Uterus (tissue), 4 donors: ENCODE results near the gene ACOX2. TPM values are rescaled to one million over a fixed set of nuclear protein-coding genes. Genes with fewer than 3 reads are reported as not detected.

Experiments
- DNase-seq, 2 donors: peaks; one replicate each; pipeline ENCODE4 v3.0.0-alpha.2; 2019 to 2020
- H3K27ac ChIP-seq, 2 donors: fragments of 200-600 bp; sonication (generic); 1 replicate in 1 of 2; 2 replicates in 1 of 2; pipeline ENCODE4 v1.5.1; 2016 to 2018
- H3K27me3 ChIP-seq, 2 donors: fragments of 200-600 bp; sonication (generic); one replicate each; pipeline ENCODE4 v1.5.1; 2018 to 2019; ENCODE audit warnings: control low read depth in 1 of 2
- H3K36me3 ChIP-seq, 2 donors: fragments of 200-600 bp; sonication (generic); one replicate each; pipeline ENCODE4 v1.5.1; 2019; ENCODE audit warnings: control low read depth in 1 of 2
- H3K4me1 ChIP-seq, 2 donors: fragments of 200-600 bp; sonication (generic); one replicate each; pipeline ENCODE4 v1.5.1; 2018 to 2019; ENCODE audit warnings: control low read depth in 1 of 2
- H3K4me3 ChIP-seq, 2 donors: fragments of 200-600 bp; sonication (generic); 1 replicate in 1 of 2; 2 replicates in 1 of 2; pipeline ENCODE4 v1.5.1; 2018 to 2019; ENCODE audit warnings: mild to moderate bottlenecking in 1 of 2
- H3K9me3 ChIP-seq, 2 donors: fragments of 200-600 bp; sonication (generic); one replicate each; pipeline ENCODE4 v1.5.1; 2019; ENCODE audit warnings: control low read depth in 1 of 2
- CTCF ChIP-seq, 4 experiments: fragments of 200-600 bp in 2 of 4; fragments of 450-650 bp in 2 of 4; sonication (generic) in 2 of 4; IDR thresholded peaks; one replicate each; pipeline ENCODE4 v1.5.1; 2016 to 2019; ENCODE audit warnings: antibody characterized with exemption in 4 of 4, mild to moderate bottlenecking in 2 of 4, moderate library complexity in 1 of 4
- POLR2A ChIP-seq, 2 donors: fragments of 450-650 bp; IDR thresholded peaks; one replicate each; pipeline ENCODE4 v1.6.1; 2016; ENCODE audit warnings: antibody characterized with exemption in 2 of 2, mild to moderate bottlenecking in 1 of 2, moderate library complexity in 1 of 2
- intact Hi-C: fragments of 100-400 bp; cut with DNase I; formaldehyde crosslinking; loops from one replicate; pipeline ENCODE4 v1.15.1; 2023; ENCODE audit warnings: low total_unique reads
- total RNA-seq, 4 donors: library from RNA; depleted of rRNA in 3 of 4; stranded (reverse); fragments of >200 nt in 3 of 4; gene quantifications; one replicate each; pipeline versions ENCODE4 v1.1.0 to v1.2.4, GENCODE V29; 2014 to 2023
- donor health status: DM: yes; HTN: yes; CAD: no.

Gene ACOX2
- total RNA-seq, 4 donors from 2014 or later: 10.3 to 33.7 (median 23.6) TPM

DNA sequence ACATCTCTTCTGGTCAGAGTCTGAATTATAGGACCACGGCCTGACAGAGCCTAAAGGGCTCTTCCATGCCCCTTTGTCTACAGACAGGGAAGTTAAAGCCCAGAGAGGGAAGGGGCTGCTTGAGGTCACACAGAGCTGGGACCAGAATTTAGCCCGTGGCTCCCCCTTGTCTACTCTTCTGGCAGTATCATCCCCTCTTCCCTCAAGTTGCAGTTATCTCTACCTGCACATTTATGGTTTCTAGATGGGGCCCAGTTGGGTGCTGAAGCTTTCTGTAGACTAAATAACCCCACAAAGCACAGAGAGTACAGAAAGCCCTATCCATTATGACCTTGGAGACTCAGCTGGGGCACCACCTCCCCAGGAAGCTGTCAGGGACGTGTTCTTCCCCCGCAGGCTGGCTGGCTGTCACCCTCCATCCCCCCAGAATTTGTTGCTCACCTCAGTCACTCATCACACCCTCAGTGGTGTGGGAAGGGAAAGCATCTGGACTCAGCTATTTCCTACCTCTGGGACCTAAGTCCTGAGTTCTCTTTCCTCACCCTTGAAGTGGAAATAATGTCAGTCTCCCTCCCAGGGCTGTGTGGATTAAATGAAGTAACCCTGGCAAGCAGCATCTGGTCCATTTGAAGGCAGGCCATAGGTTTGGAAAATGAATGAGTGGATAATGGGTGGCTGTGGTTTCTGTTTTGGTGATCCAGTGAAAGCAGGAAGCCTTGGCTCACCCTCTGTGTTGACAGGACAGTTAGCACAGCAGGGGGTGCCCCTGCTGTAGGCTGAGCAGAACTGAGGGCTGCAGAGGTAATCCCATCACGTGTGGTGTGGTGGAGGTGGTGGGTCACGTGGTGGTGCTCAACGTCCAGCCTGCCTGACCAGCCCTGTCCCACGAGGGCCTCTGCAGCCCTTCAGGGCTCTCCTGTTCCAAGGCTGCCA lies 16.3 kb downstream of the ACOX2 start:
- no peak overlapping the region for H3K27ac ChIP-seq
- no peak for TF ChIP-seq POLR2A (IDR thresholded peaks at IDR 0.05)
- no peak for TF ChIP-seq CTCF (IDR thresholded peaks at IDR 0.05)
- H3K4me1 ChIP-seq: no peaks in the 10 kb centered on the region
- H3K9me3 ChIP-seq: no peaks in the 10 kb centered on the region
- H3K36me3 ChIP-seq: no peaks in the 10 kb centered on the region
- intact Hi-C loops: no loop called here
- no peaks in the 10 kb centered on the region for H3K27me3 ChIP-seq
- DNase-seq: no peak
- no peak overlapping the region for H3K4me3 ChIP-seq

GRCh38 chr3:58519668-58520402 lies 17.2 kb downstream of the ACOX2 start:
- TF ChIP-seq POLR2A (IDR thresholded peaks at IDR 0.05): no peak
- no peak for TF ChIP-seq CTCF (IDR thresholded peaks at IDR 0.05)
- intact Hi-C loops: no loop called here
- Histone ChIP-seq H3K36me3 (no peaks in the 10 kb centered on the region), H3K27me3 (no peaks in the 10 kb centered on the region), H3K4me1 (no peaks in the 10 kb centered on the region), H3K4me3 (no peak overlapping the region), H3K9me3 (no peaks in the 10 kb centered on the region), H3K27ac (no peak overlapping the region)
- DNase-seq: no peak

GRCh38 chr3:58518291-58518789 lies 18.6 kb downstream of the ACOX2 start:
- Histone ChIP-seq H3K9me3 (no peaks in the 10 kb centered on the region), H3K36me3 (no peaks in the 10 kb centered on the region), H3K27ac (no peak overlapping the region), H3K4me1 (no peaks in the 10 kb centered on the region), H3K27me3 (no peaks in the 10 kb centered on the region), H3K4me3 (no peak overlapping the region)
- intact Hi-C loops: no loop called here
- no peak for TF ChIP-seq POLR2A (IDR thresholded peaks at IDR 0.05)
- no peak for DNase-seq

- H3K9me3 ChIP-seq: no peaks in the 10 kb centered on the region
- no peak for TF ChIP-seq POLR2A (IDR thresholded peaks at IDR 0.05)
- no peak for TF ChIP-seq CTCF (IDR thresholded peaks at IDR 0.05)
- no peak overlapping the region for H3K27ac ChIP-seq
- H3K36me3 ChIP-seq: no peaks in the 10 kb centered on the region
- DNase-seq: no peak
- H3K27me3 ChIP-seq: no peaks in the 10 kb centered on the region
- no peaks in the 10 kb centered on the region for H3K4me1 ChIP-seq
- intact Hi-C loops: no loop called here
- no peak overlapping the region for H3K4me3 ChIP-seq
Measured at GRCh38 chr3:58514405-58514804, 22.6 kb downstream of the ACOX2 start.

- H3K9me3 ChIP-seq: no peaks in the 10 kb centered on the region
- no peak overlapping the region for H3K27ac ChIP-seq
- DNase-seq: no peak
- no peaks in the 10 kb centered on the region for H3K4me1 ChIP-seq
- no peaks in the 10 kb centered on the region for H3K27me3 ChIP-seq
- H3K4me3 ChIP-seq: no peak overlapping the region
- H3K36me3 ChIP-seq: no peaks in the 10 kb centered on the region
- intact Hi-C loops: no loop called here
- TF ChIP-seq POLR2A (IDR thresholded peaks at IDR 0.05) (no peak), CTCF (IDR thresholded peaks at IDR 0.05) (no peak)
Measured at GRCh38 chr3:58508437-58508836, 28.6 kb downstream of the ACOX2 start.
